ENCODE results near the gene HERPUD1. TPM values are rescaled to one million over a fixed set of nuclear protein-coding genes. Genes with fewer than 3 reads are reported as not detected.

HERPUD1 gene
- polyA plus RNA-seq, 2 of the 4 experiments (the other 2 are of a cell fraction): 65.8 to 140 TPM

DNA sequence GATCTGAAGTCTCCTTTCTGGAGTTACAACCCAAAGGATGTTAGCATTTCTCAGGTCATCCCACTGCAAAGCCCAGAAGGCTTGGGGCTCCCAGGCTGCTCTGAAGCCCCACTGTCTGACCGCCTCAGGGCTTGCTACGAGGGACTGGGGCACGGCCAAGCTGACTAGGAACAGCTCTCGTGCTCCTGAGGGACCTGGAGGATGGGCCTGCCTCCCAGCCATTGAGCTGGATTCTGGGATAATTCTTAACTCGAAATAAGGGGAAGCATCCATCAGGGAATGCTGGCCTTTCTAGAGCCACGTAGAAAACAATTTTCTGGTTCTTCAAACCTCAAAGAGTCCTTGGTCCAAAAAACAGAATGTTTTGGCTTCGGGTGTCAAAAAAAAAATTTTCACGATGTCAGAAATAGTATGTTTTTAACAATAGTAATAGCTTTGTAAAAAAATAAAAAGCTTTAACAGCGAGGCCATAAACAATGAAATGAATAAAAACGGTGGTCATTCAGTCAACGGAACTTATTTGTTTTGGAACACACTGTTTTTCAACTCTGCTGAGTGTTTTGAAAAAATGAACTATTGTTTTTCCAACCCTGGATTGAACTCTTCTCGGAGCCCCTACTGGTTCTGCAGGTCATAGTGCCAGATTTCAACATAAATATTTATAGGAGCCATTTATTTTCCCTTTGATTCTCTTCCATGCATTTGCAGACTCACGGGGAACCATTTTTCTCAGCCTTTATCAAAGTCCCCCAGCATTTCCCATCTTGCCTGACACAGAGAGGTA lies 16.4 kb upstream of the HERPUD1 start (continued):
- TF ChIP-seq, protein P1, sequence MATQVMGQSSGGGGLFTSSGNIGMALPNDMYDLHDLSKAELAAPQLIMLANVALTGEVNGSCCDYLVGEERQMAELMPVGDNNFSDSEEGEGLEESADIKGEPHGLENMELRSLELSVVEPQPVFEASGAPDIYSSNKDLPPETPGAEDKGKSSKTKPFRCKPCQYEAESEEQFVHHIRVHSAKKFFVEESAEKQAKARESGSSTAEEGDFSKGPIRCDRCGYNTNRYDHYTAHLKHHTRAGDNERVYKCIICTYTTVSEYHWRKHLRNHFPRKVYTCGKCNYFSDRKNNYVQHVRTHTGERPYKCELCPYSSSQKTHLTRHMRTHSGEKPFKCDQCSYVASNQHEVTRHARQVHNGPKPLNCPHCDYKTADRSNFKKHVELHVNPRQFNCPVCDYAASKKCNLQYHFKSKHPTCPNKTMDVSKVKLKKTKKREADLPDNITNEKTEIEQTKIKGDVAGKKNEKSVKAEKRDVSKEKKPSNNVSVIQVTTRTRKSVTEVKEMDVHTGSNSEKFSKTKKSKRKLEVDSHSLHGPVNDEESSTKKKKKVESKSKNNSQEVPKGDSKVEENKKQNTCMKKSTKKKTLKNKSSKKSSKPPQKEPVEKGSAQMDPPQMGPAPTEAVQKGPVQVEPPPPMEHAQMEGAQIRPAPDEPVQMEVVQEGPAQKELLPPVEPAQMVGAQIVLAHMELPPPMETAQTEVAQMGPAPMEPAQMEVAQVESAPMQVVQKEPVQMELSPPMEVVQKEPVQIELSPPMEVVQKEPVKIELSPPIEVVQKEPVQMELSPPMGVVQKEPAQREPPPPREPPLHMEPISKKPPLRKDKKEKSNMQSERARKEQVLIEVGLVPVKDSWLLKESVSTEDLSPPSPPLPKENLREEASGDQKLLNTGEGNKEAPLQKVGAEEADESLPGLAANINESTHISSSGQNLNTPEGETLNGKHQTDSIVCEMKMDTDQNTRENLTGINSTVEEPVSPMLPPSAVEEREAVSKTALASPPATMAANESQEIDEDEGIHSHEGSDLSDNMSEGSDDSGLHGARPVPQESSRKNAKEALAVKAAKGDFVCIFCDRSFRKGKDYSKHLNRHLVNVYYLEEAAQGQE (IDR thresholded peaks at IDR 0.05): no peak
- TF ChIP-seq, protein P2, sequence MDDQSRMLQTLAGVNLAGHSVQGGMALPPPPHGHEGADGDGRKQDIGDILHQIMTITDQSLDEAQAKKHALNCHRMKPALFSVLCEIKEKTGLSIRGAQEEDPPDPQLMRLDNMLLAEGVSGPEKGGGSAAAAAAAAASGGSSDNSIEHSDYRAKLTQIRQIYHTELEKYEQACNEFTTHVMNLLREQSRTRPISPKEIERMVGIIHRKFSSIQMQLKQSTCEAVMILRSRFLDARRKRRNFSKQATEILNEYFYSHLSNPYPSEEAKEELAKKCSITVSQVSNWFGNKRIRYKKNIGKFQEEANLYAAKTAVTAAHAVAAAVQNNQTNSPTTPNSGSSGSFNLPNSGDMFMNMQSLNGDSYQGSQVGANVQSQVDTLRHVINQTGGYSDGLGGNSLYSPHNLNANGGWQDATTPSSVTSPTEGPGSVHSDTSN (IDR thresholded peaks at IDR 0.05): no peak
- TF ChIP-seq, protein P3, sequence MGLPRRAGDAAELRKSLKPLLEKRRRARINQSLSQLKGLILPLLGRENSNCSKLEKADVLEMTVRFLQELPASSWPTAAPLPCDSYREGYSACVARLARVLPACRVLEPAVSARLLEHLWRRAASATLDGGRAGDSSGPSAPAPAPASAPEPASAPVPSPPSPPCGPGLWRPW (IDR thresholded peaks at IDR 0.05): no peak
- TF ChIP-seq ZNF302 (CRISPR knock-in tag; IDR thresholded peaks at IDR 0.05): no peak
- no peak for TF ChIP-seq HOXA7 (CRISPR knock-in tag; IDR thresholded peaks at IDR 0.05)
- no peak for TF ChIP-seq HOXB13 (CRISPR knock-in tag; IDR thresholded peaks at IDR 0.05; ENCODE audit: low read depth)
- TF ChIP-seq FOSB (CRISPR knock-in tag; IDR thresholded peaks at IDR 0.05): no peak
- no peak for TF ChIP-seq ZFP36 (IDR thresholded peaks at IDR 0.05; ENCODE audit: borderline replicate concordance, partially characterized antibody)

DNA sequence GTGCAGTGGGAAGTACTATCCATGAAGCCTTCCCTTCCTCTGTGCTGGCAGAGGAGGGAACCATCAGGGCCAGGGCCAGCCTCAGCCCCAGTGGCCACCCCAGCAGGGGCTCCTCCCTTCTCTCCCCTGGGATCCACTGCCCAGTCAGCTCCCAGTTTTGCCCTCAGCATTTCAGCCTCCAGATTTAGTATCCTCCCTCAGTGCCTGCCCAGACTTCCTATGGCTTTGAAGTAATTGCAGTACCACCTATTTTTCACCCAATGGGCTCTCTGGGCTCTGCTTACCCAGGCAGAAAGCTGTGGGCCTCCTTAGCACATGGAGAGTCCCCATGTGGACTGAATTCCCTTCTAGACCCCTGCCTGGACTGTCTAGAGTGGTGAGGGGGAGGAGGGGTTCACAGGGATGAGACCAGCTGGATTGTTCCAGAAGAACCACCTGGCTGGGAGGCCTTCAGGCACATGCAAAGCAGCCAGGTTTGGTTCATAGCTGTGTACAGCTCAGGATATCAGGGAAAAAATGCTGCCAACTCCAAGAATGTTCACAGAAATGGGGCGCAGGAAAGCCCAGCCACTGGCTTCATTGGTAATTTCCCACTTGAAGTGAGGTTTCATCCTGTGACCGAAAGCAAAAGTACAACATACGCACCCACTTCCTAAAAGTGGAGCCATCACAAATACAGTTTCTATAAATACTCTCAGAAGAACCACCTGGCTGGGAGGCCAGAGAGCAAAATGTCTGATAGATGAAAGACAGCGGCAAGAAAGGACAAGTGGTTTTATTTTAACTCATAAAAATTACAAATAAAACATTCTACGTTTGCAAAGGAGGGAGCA lies 15.2 kb upstream of the HERPUD1 start:
- no peak for ATAC-seq
- TF ChIP-seq HDAC2 (IDR thresholded peaks at IDR 0.05) (no peak), MYC (IDR thresholded peaks at IDR 0.05; ENCODE audit: borderline replicate concordance, low read length) (no peak), HOXB13 (CRISPR knock-in tag; IDR thresholded peaks at IDR 0.05; ENCODE audit: low read depth) (no peak), FOXS1 (CRISPR knock-in tag; IDR thresholded peaks at IDR 0.05) (no peak), ZC3H11A (IDR thresholded peaks at IDR 0.05) (no peak), POLR2A (IDR thresholded peaks at IDR 0.05; ENCODE audit: low read length) (no peak)
- TF ChIP-seq, protein P4, sequence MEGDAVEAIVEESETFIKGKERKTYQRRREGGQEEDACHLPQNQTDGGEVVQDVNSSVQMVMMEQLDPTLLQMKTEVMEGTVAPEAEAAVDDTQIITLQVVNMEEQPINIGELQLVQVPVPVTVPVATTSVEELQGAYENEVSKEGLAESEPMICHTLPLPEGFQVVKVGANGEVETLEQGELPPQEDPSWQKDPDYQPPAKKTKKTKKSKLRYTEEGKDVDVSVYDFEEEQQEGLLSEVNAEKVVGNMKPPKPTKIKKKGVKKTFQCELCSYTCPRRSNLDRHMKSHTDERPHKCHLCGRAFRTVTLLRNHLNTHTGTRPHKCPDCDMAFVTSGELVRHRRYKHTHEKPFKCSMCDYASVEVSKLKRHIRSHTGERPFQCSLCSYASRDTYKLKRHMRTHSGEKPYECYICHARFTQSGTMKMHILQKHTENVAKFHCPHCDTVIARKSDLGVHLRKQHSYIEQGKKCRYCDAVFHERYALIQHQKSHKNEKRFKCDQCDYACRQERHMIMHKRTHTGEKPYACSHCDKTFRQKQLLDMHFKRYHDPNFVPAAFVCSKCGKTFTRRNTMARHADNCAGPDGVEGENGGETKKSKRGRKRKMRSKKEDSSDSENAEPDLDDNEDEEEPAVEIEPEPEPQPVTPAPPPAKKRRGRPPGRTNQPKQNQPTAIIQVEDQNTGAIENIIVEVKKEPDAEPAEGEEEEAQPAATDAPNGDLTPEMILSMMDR (IDR thresholded peaks at IDR 0.05): no peak
- TF ChIP-seq, protein P5, sequence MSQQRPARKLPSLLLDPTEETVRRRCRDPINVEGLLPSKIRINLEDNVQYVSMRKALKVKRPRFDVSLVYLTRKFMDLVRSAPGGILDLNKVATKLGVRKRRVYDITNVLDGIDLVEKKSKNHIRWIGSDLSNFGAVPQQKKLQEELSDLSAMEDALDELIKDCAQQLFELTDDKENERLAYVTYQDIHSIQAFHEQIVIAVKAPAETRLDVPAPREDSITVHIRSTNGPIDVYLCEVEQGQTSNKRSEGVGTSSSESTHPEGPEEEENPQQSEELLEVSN (IDR thresholded peaks at IDR 0.05; ENCODE audit: borderline replicate concordance, low read depth): no peak
- DNase-seq (ENCODE audit: low read depth in 1 of 2, low spot score in 1 of 2): no peak
- Histone ChIP-seq H3K4me1 (no peaks in the 10 kb centered on the region), H3K27ac (no peak overlapping the region), H3K4me2 (no peak overlapping the region), H3K9me3 (no peaks in the 10 kb centered on the region), H3K4me3 (no peak overlapping the region)
- ChIA-PET CTCF (interaction anchor here (0.6 to 2.3 kb wide), 4 partner anchors 11 to 124 kb away, joined by 3 to 5 read pairs (median 4); no protein-coding TSS in a partner anchor), POLR2A (no interaction called here)
- FAIRE-seq: no peak
- WGBS (ENCODE audit: missing lambda C conversion rate): 70% methylated on average over 5 of the region's 5 CpGs
